Mesendoderm (in vitro differentiated cells): ENCODE data around the gene THBD.

Experiments used
- DNase-seq: peaks from one replicate; pipeline ENCODE4 v3.0.0; 2013
- H2AK5ac ChIP-seq: 2 replicates; pipeline ENCODE4 v1.6.1; 2013; ENCODE audit warnings: low read length, inconsistent platforms
- H2BK120ac ChIP-seq: 2 replicates; pipeline ENCODE4 v1.6.1; 2013; ENCODE audit warnings: low read depth, mild to moderate bottlenecking, low read length, moderate library complexity, mixed read lengths
- H2BK15ac ChIP-seq: replicated peaks from 2 replicates; pipeline ENCODE4 v1.6.1; 2013; ENCODE audit warnings: low read depth, mild to moderate bottlenecking, moderate library complexity
- H2BK5ac ChIP-seq: 2 replicates; pipeline ENCODE4 v1.6.1; 2013; ENCODE audit warnings: low read length, inconsistent platforms
- H3K18ac ChIP-seq: 2 replicates; pipeline ENCODE4 v1.6.1; 2013; ENCODE audit warnings: mild to moderate bottlenecking, low read length, mixed read lengths
- H3K23ac ChIP-seq: one replicate; pipeline ENCODE4 v1.6.1; 2013; ENCODE audit warnings: low read length
- H3K27ac ChIP-seq: 2 replicates; pipeline ENCODE4 v1.5.1; 2013; ENCODE audit warnings: low read depth, mild to moderate bottlenecking, inconsistent platforms, low read length, moderate library complexity
- H3K27me3 ChIP-seq: 2 replicates; pipeline ENCODE4 v1.6.1; 2013; ENCODE audit warnings: low read length, control low read depth, mild to moderate bottlenecking, inconsistent platforms; ENCODE audit not compliant: insufficient read depth, poor library complexity
- H3K36me3 ChIP-seq: 2 replicates; pipeline ENCODE4 v1.6.1; 2013; ENCODE audit warnings: low read length, inconsistent platforms; ENCODE audit not compliant: control insufficient read depth, insufficient read depth
- H3K4ac ChIP-seq: one replicate; pipeline ENCODE4 v1.6.1; 2013; ENCODE audit warnings: low read depth, mild to moderate bottlenecking, low read length, moderate library complexity
- H3K4me1 ChIP-seq: 2 replicates; pipeline ENCODE4 v1.6.1; 2013; ENCODE audit warnings: low read depth, low read length, inconsistent platforms; ENCODE audit not compliant: control insufficient read depth
- H3K4me2 ChIP-seq: 2 replicates; pipeline ENCODE4 v1.6.1; 2013; ENCODE audit warnings: low read length
- H3K4me3 ChIP-seq: 2 replicates; pipeline ENCODE4 v1.5.1; 2013; ENCODE audit warnings: mild to moderate bottlenecking, low read length
- H3K56ac ChIP-seq: one replicate; pipeline ENCODE4 v1.6.1; 2013; ENCODE audit warnings: low read length
- H3K79me1 ChIP-seq: 2 replicates; pipeline ENCODE4 v1.6.1; 2013; ENCODE audit warnings: low read length, inconsistent platforms
- H3K79me2 ChIP-seq: 2 replicates; pipeline ENCODE4 v1.6.1; 2013; ENCODE audit warnings: mild to moderate bottlenecking, low read length; ENCODE audit not compliant: control insufficient read depth, insufficient read depth
- H3K9ac ChIP-seq: 2 replicates; pipeline ENCODE4 v1.6.1; 2013; ENCODE audit warnings: low read length, inconsistent platforms
- H4K5ac ChIP-seq: one replicate; pipeline ENCODE4 v1.6.1; 2013; ENCODE audit warnings: low read length
- H4K8ac ChIP-seq: one replicate; pipeline ENCODE4 v1.6.1; 2013; ENCODE audit warnings: low read depth, mild to moderate bottlenecking, control low read depth, low read length, moderate library complexity
- WGBS: extraction: QIAGEN DNeasy Blood & Tissue Kit; methylation state at CpG from one replicate; pipeline ENCODE4 v1.1.7; 2013; ENCODE audit warnings: low lambda C conversion rate, missing lambda C conversion rate; ENCODE audit not compliant: insufficient coverage; ENCODE audit errors: extremely low coverage; 5-methylcytosine and 5-hydroxymethylcytosine counted together

The THBD gene

GRCh38 chr20:23003077-23003635 is 46.3 kb downstream of the THBD start:
- Histone ChIP-seq H3K4me1 (no peaks in the 10 kb centered on the region), H3K79me2 (no peaks in the 10 kb centered on the region), H4K8ac (no peak overlapping the region), H3K18ac (no peak overlapping the region), H3K56ac (no peak overlapping the region), H3K36me3 (no peaks in the 10 kb centered on the region), H2BK5ac (no peak overlapping the region), H3K4ac (no peak overlapping the region), H2BK120ac (no peak overlapping the region), H3K27ac (no peak overlapping the region), H2BK15ac (no peak overlapping the region), H3K27me3 (no peaks in the 10 kb centered on the region), H4K5ac (no peak overlapping the region), H3K9ac (no peak overlapping the region), H3K4me3 (no peak overlapping the region), H2AK5ac (no peak overlapping the region), H3K4me2 (no peak overlapping the region), H3K79me1 (no peaks in the 10 kb centered on the region), H3K23ac (no peak overlapping the region)
- DNase-seq = no peak
- WGBS = no CpG with 5 or more reads among the region's 1 CpG

- WGBS = no CpG with 5 or more reads among the region's 6 CpGs
- H2BK5ac ChIP-seq = no peak overlapping the region
- H3K36me3 ChIP-seq = no peaks in the 10 kb centered on the region
- no peak overlapping the region for H2AK5ac ChIP-seq
- H3K79me2 ChIP-seq = no peaks in the 10 kb centered on the region
- no peak for DNase-seq
- H2BK15ac ChIP-seq = no peak overlapping the region
- H3K27ac ChIP-seq = no peak overlapping the region
- H4K8ac ChIP-seq = no peak overlapping the region
- no peak overlapping the region for H3K23ac ChIP-seq
- H2BK120ac ChIP-seq = no peak overlapping the region
- no peak overlapping the region for H3K9ac ChIP-seq
- no peak overlapping the region for H3K56ac ChIP-seq
- no peaks in the 10 kb centered on the region for H3K4me1 ChIP-seq
- H3K27me3 ChIP-seq = no peaks in the 10 kb centered on the region
- H3K4me3 ChIP-seq = no peak overlapping the region
- H3K4me2 ChIP-seq = no peak overlapping the region
- no peak overlapping the region for H3K18ac ChIP-seq
- H3K4ac ChIP-seq = no peak overlapping the region
- no peak overlapping the region for H4K5ac ChIP-seq
- H3K79me1 ChIP-seq = no peaks in the 10 kb centered on the region
Measured at GRCh38 chr20:23002276-23002675, 47.2 kb downstream of the THBD start.

GRCh38 chr20:23000232-23000947 is 49.1 kb downstream of the THBD start:
- H3K4me3 ChIP-seq = no peak overlapping the region
- no peak overlapping the region for H3K9ac ChIP-seq
- no peak overlapping the region for H3K56ac ChIP-seq
- no peak overlapping the region for H2BK5ac ChIP-seq
- no peak overlapping the region for H3K27ac ChIP-seq
- no peak for DNase-seq
- no peaks in the 10 kb centered on the region for H3K4me1 ChIP-seq
- no peaks in the 10 kb centered on the region for H3K79me1 ChIP-seq
- H4K8ac ChIP-seq = no peak overlapping the region
- H3K27me3 ChIP-seq = no peaks in the 10 kb centered on the region
- H3K36me3 ChIP-seq = no peaks in the 10 kb centered on the region
- no peaks in the 10 kb centered on the region for H3K79me2 ChIP-seq
- H2BK15ac ChIP-seq = no peak overlapping the region
- H2BK120ac ChIP-seq = no peak overlapping the region
- no peak overlapping the region for H3K18ac ChIP-seq
- H3K23ac ChIP-seq = no peak overlapping the region
- no peak overlapping the region for H3K4me2 ChIP-seq
- no peak overlapping the region for H4K5ac ChIP-seq
- H2AK5ac ChIP-seq = no peak overlapping the region
- WGBS = no CpG with 5 or more reads among the region's 6 CpGs
- H3K4ac ChIP-seq = no peak overlapping the region

DNA sequence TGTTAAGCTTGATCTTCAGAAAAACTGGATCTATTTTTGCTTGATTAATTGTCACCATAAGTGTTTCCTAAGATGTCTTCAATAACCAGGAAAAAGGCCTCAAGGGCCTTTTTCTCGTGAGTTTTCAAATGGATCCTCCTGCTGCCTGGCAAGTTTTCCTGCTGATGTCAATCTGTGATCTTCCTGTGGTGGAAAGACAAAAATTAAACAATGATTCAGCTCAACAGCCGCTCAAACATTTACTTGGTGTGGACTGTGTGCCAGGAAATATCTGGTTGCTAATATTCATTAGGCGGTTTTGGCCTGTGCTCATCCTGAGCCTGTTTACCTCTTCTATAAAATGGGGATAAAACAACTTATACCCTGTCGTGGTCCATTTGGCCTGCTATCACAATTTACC is 49.7 kb downstream of the THBD start:
- no peak overlapping the region for H3K4me3 ChIP-seq
- H3K23ac ChIP-seq = no peak overlapping the region
- no peak overlapping the region for H4K5ac ChIP-seq
- no peak overlapping the region for H3K56ac ChIP-seq
- DNase-seq = no peak
- H3K18ac ChIP-seq = no peak overlapping the region
- H2BK120ac ChIP-seq = no peak overlapping the region
- WGBS = no CpG with 5 or more reads among the region's 4 CpGs
- no peaks in the 10 kb centered on the region for H3K79me2 ChIP-seq
- H3K4me1 ChIP-seq = no peaks in the 10 kb centered on the region
- H2AK5ac ChIP-seq = no peak overlapping the region
- H3K4ac ChIP-seq = no peak overlapping the region
- H4K8ac ChIP-seq = no peak overlapping the region
- no peak overlapping the region for H3K4me2 ChIP-seq
- no peak overlapping the region for H2BK15ac ChIP-seq
- no peak overlapping the region for H2BK5ac ChIP-seq
- no peak overlapping the region for H3K27ac ChIP-seq
- no peak overlapping the region for H3K9ac ChIP-seq
- H3K79me1 ChIP-seq = no peaks in the 10 kb centered on the region
- no peaks in the 10 kb centered on the region for H3K36me3 ChIP-seq
- H3K27me3 ChIP-seq = no peaks in the 10 kb centered on the region

DNA sequence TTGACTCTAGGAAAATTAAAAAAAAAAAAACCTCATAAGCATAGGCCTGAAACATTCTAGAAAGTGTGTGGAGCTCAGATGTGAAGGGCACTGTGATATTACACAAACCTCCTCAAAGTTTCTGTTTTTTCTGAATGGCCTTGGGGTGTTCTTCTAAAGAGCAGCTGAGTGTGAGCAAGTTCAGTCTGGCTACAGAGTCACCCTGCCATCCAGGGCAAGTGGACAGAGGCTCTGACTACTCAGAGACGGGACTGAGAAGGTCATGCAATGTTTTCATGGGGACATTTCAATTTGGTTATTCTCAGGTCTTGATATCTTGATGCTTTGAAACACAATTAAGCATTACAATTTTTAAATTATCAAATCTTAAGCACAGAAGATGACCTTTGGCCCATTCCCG is 51.0 kb downstream of the THBD start:
- Histone ChIP-seq H3K27ac (no peak overlapping the region), H2BK120ac (no peak overlapping the region), H3K56ac (no peak overlapping the region), H3K9ac (no peak overlapping the region), H3K4me2 (no peak overlapping the region), H4K5ac (no peak overlapping the region), H3K79me2 (no peaks in the 10 kb centered on the region), H3K23ac (no peak overlapping the region), H2BK5ac (no peak overlapping the region), H4K8ac (no peak overlapping the region), H3K18ac (no peak overlapping the region), H3K27me3 (no peaks in the 10 kb centered on the region), H2BK15ac (no peak overlapping the region), H3K36me3 (no peaks in the 10 kb centered on the region), H3K4me1 (no peaks in the 10 kb centered on the region), H3K4me3 (no peak overlapping the region), H2AK5ac (no peak overlapping the region), H3K79me1 (no peaks in the 10 kb centered on the region), H3K4ac (no peak overlapping the region)
- no peak for DNase-seq
- no CpG with 5 or more reads among the region's 2 CpGs for WGBS

DNA sequence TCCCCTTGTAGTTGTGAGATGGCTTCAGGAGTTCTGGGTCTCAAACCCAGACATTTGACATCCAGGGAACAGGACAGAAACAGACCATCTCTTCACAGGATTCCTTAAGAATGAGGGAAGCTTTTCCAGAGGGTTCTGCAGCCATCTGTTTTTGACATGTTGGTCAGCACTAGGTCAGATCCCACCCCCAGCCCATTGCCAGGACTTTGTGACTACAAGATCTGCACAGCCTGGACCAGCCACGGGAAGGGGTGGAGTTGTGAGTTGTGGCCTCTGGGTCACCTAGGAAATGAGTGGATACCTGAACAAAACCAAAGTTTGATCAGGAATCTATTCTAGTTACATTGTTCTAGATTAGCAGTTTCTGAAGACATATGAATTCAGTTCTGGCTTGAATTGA is 53.5 kb downstream of the THBD start:
- Histone ChIP-seq H3K27ac (no peak overlapping the region), H3K4me1 (no peaks in the 10 kb centered on the region), H3K18ac (no peak overlapping the region), H3K4me2 (no peak overlapping the region), H2BK120ac (no peak overlapping the region), H4K5ac (no peak overlapping the region), H2BK15ac (no peak overlapping the region), H2AK5ac (no peak overlapping the region), H3K4me3 (no peak overlapping the region), H3K56ac (no peak overlapping the region), H3K9ac (no peak overlapping the region), H3K79me1 (no peaks in the 10 kb centered on the region), H3K27me3 (no peaks in the 10 kb centered on the region), H3K23ac (no peak overlapping the region), H3K4ac (no peak overlapping the region), H4K8ac (no peak overlapping the region), H3K79me2 (no peaks in the 10 kb centered on the region), H3K36me3 (no peaks in the 10 kb centered on the region), H2BK5ac (no peak overlapping the region)
- WGBS = no CpG with 5 or more reads among the region's 1 CpG
- no peak for DNase-seq
